ENCODE data around the gene SNHG17. TPM values are rescaled to one million over a fixed set of nuclear protein-coding genes. Genes with fewer than 3 reads are reported as not detected.
"Not testable (repeated sequence)": the region's sequence is repeated elsewhere in the genome, so short reads cannot be mapped to it uniquely, and the experiment has no call there.

The SNHG17 gene
- total and polyA plus RNA-seq, 8 donors, result 12.1 to 56.7 (median 30.1) TPM

DNA sequence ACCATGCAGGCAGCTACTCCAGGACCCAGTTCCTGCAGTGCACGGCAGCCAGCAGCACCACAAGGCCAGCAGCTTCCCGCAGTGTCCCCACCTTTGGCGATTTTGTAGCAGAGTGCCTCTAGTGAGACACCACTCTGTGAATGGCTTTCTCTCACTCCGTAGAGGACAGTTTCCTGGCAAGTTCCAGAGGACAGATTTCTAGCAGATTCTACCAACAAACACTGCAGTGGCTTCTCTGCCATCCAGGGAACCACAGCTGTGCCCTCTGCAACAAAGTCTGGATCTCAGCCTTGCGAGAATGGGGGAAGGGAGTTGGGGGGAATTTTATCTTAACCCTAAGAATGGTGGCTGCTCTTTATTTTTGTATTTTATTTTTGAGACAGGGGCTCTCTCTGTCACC, 28.7 kb downstream of the SNHG17 start:
- DNase-seq (no peak), ATAC-seq (no peak)
- peaks cover 0 to 8% of the 10 kb centered on the region in 2 donors for H3K36me3 ChIP-seq
- intact Hi-C loops (cut with DNase I), result no loop called here
- H3K27ac ChIP-seq, result no peak overlapping the region
- TF ChIP-seq, protein P1, sequence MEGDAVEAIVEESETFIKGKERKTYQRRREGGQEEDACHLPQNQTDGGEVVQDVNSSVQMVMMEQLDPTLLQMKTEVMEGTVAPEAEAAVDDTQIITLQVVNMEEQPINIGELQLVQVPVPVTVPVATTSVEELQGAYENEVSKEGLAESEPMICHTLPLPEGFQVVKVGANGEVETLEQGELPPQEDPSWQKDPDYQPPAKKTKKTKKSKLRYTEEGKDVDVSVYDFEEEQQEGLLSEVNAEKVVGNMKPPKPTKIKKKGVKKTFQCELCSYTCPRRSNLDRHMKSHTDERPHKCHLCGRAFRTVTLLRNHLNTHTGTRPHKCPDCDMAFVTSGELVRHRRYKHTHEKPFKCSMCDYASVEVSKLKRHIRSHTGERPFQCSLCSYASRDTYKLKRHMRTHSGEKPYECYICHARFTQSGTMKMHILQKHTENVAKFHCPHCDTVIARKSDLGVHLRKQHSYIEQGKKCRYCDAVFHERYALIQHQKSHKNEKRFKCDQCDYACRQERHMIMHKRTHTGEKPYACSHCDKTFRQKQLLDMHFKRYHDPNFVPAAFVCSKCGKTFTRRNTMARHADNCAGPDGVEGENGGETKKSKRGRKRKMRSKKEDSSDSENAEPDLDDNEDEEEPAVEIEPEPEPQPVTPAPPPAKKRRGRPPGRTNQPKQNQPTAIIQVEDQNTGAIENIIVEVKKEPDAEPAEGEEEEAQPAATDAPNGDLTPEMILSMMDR (IDR thresholded peaks at IDR 0.05), result no peak
- no peaks in the 10 kb centered on the region for H3K27me3 ChIP-seq
- H3K9me3 ChIP-seq, result no peaks in the 10 kb centered on the region
- H3K4me1 ChIP-seq, result no peaks in the 10 kb centered on the region
- H3K4me3 ChIP-seq, result no peak overlapping the region

- DNase-seq (no peak), ATAC-seq (no peak)
- TF ChIP-seq, protein P1 (IDR thresholded peaks at IDR 0.05), result no peak
- intact Hi-C loops (cut with DNase I), result no loop called here
- H3K4me1 ChIP-seq, result no peaks in the 10 kb centered on the region
- no peaks in the 10 kb centered on the region for H3K27me3 ChIP-seq
- H3K27ac ChIP-seq, result no peak overlapping the region
- no peaks in the 10 kb centered on the region for H3K36me3 ChIP-seq
- H3K9me3 ChIP-seq, result no peaks in the 10 kb centered on the region
- no peak overlapping the region for H3K4me3 ChIP-seq
Measured at GRCh38 chr20:38405132-38405531, 30.0 kb downstream of the SNHG17 start.

- no peak for ATAC-seq
- no peaks in the 10 kb centered on the region for H3K9me3 ChIP-seq
- intact Hi-C loops (cut with DNase I), result no loop called here
- H3K36me3 ChIP-seq, result no peaks in the 10 kb centered on the region
- no peaks in the 10 kb centered on the region for H3K4me1 ChIP-seq
- TF ChIP-seq, protein P1 (IDR thresholded peaks at IDR 0.05), result no peak
- no peaks in the 10 kb centered on the region for H3K27me3 ChIP-seq
- no peak overlapping the region for H3K4me3 ChIP-seq
- H3K27ac ChIP-seq, result no peak overlapping the region
- DNase-seq, result no peak
Measured at GRCh38 chr20:38404016-38404415, 31.1 kb downstream of the SNHG17 start.

- Histone ChIP-seq H3K4me1 (no peaks in the 10 kb centered on the region), H3K9me3 (no peaks in the 10 kb centered on the region), H3K27ac (no peak overlapping the region), H3K4me3 (no peak overlapping the region), H3K36me3 (no peaks in the 10 kb centered on the region), H3K27me3 (no peaks in the 10 kb centered on the region)
- no peak for ATAC-seq
- intact Hi-C loops (cut with DNase I), result no loop called here
- TF ChIP-seq, protein P1 (IDR thresholded peaks at IDR 0.05), result no peak
- no peak for DNase-seq
Measured at GRCh38 chr20:38402816-38403215, 32.3 kb downstream of the SNHG17 start.

DNA sequence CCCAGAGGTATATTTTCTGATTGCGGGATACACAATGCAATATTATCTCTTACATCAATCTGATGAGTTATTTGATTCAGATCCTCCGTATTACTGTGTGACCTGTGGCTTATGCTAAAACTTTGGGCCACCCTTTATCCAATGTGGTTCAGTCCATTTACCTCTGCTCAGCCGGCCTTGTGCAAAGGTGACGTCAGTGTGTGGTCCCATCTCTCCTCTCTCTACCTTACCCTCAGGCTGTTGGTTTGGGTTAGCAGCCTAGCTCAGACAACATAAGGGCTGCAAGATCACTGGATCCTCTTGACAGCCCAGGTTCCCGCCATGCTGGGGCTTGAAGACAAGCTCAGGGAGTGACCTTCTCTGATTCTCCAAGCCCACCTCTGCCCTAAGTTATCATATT, 33.0 kb downstream of the SNHG17 start:
- TF ChIP-seq, protein P1 (IDR thresholded peaks at IDR 0.05), result no peak
- Histone ChIP-seq H3K27ac (no peak overlapping the region), H3K9me3 (no peaks in the 10 kb centered on the region), H3K4me3 (no peak overlapping the region), H3K4me1 (no peaks in the 10 kb centered on the region), H3K36me3 (no peaks in the 10 kb centered on the region), H3K27me3 (no peaks in the 10 kb centered on the region)
- DNase-seq, result no peak
- no peak for ATAC-seq
- intact Hi-C loops (cut with DNase I), result no loop called here

- DNase-seq; H3K36me3 ChIP-seq; ATAC-seq; H3K9me3 ChIP-seq; H3K4me1 ChIP-seq; intact Hi-C loops (cut with DNase I); H3K4me3 ChIP-seq; H3K27ac ChIP-seq; H3K27me3 ChIP-seq: not testable (repeated sequence)
Measured at GRCh38 chr20:38395751-38396395, 39.3 kb downstream of the SNHG17 start.
